ENCODE data around the gene RPL21.
"Not testable (repeated sequence)": the region's sequence is repeated elsewhere in the genome, so short reads cannot be mapped to it uniquely, and the experiment has no call there.

Gene RPL21

GRCh38 chr13:27251166-27252091 is at the start of gene RPL21:
TSS of gene RPL21 (plus strand) at chr13:27251558. CDS start at chr13:27253777, 2,219 bp downstream.
- DNase-seq = peak; percentile 95 to 96

GRCh38 chr13:27201661-27202060 is 49.7 kb upstream of the RPL21 start:
- no peak for DNase-seq

GRCh38 chr13:27203186-27203585 is 48.2 kb upstream of the RPL21 start:
- no peak for DNase-seq

- DNase-seq = no peak
Observed at GRCh38 chr13:27203854-27204253, 47.5 kb upstream of the RPL21 start.

- no peak for DNase-seq
Observed at GRCh38 chr13:27208514-27208913, 42.8 kb upstream of the RPL21 start.

GRCh38 chr13:27211271-27211670 is 40.1 kb upstream of the RPL21 start:
- no peak for DNase-seq

- no peak for DNase-seq
Observed at GRCh38 chr13:27211771-27212364, 39.5 kb upstream of the RPL21 start.

GRCh38 chr13:27213386-27213785 is 38.0 kb upstream of the RPL21 start:
- not testable (repeated sequence) for DNase-seq

- DNase-seq = not testable (repeated sequence)
Observed at GRCh38 chr13:27217791-27218190, 33.6 kb upstream of the RPL21 start.

GRCh38 chr13:27218861-27219260 is 32.5 kb upstream of the RPL21 start:
- not testable (repeated sequence) for DNase-seq

GRCh38 chr13:27219611-27220010 is 31.7 kb upstream of the RPL21 start:
- no peak for DNase-seq

- not testable (repeated sequence) for DNase-seq
Observed at GRCh38 chr13:27222100-27222499, 29.3 kb upstream of the RPL21 start.

- no peak for DNase-seq
Observed at GRCh38 chr13:27226991-27227390, 24.4 kb upstream of the RPL21 start.

- no peak for DNase-seq
Observed at GRCh38 chr13:27228131-27228530, 23.2 kb upstream of the RPL21 start.

GRCh38 chr13:27229642-27230041 is 21.7 kb upstream of the RPL21 start:
- DNase-seq = no peak

- no peak for DNase-seq
Observed at GRCh38 chr13:27233964-27234363, 17.4 kb upstream of the RPL21 start.

- DNase-seq = no peak
Observed at GRCh38 chr13:27236478-27236877, 14.9 kb upstream of the RPL21 start.

GRCh38 chr13:27242702-27243101 is 8.7 kb upstream of the RPL21 start:
- no peak for DNase-seq

- no peak for DNase-seq
Observed at GRCh38 chr13:27245610-27246009, 5.7 kb upstream of the RPL21 start.

GRCh38 chr13:27250833-27251165 is 559 bp upstream of the RPL21 start:
- no peak for DNase-seq

GRCh38 chr13:27252467-27252866 is 1.1 kb downstream of the RPL21 start:
- DNase-seq = no peak

- DNase-seq = no peak
Observed at GRCh38 chr13:27257233-27257568, 5.8 kb downstream of the RPL21 start.

GRCh38 chr13:27257648-27258253 is 6.4 kb downstream of the RPL21 start:
- peak; percentile 51 to 52 for DNase-seq

Measured in activated T-cell treated with anti-CD3 and anti-CD28 coated beads, Interleukin-2, amount 50 U/mL, for 48 hours (primary cell).